Measurements from ENCODE around the gene ABHD16A.

Gene ABHD16A

GRCh38 chr6:31690231-31691077 lies 12.7 kb downstream of the ABHD16A start:
- Mint-ChIP-seq H3K9me3 (no peaks in the 10 kb centered on the region), H3K27ac (peak overlapping the region; percentile 60), H3K27me3 (no peaks in the 10 kb centered on the region), H3K4me1 (ENCODE audit: low read depth) (peaks cover 16% of the 10 kb centered on the region), H3K36me3 (ENCODE audit: low read depth) (peaks cover 41% of the 10 kb centered on the region), H3K4me3 (no peak overlapping the region)

GRCh38 chr6:31689249-31690110 lies 13.6 kb downstream of the ABHD16A start:
- Mint-ChIP-seq H3K9me3 (no peaks in the 10 kb centered on the region), H3K4me1 (ENCODE audit: low read depth) (peaks cover 16% of the 10 kb centered on the region), H3K27ac (peak overlapping the region; percentile 49), H3K4me3 (no peak overlapping the region), H3K36me3 (ENCODE audit: low read depth) (peaks cover 33% of the 10 kb centered on the region), H3K27me3 (no peaks in the 10 kb centered on the region)

- no peak overlapping the region for H3K27ac Mint-ChIP-seq
- H3K4me1 Mint-ChIP-seq (ENCODE audit: low read depth), result peaks cover 16% of the 10 kb centered on the region
- no peaks in the 10 kb centered on the region for H3K9me3 Mint-ChIP-seq
- no peak overlapping the region for H3K4me3 Mint-ChIP-seq
- H3K36me3 Mint-ChIP-seq (ENCODE audit: low read depth), result peaks cover 30% of the 10 kb centered on the region
- no peaks in the 10 kb centered on the region for H3K27me3 Mint-ChIP-seq
Observed at GRCh38 chr6:31687860-31688693, 15.0 kb downstream of the ABHD16A start.

GRCh38 chr6:31687321-31687720 lies 15.8 kb downstream of the ABHD16A start:
- peaks cover 16% of the 10 kb centered on the region for H3K4me1 Mint-ChIP-seq (ENCODE audit: low read depth)
- no peaks in the 10 kb centered on the region for H3K27me3 Mint-ChIP-seq
- H3K4me3 Mint-ChIP-seq, result no peak overlapping the region
- no peaks in the 10 kb centered on the region for H3K9me3 Mint-ChIP-seq
- peaks cover 25% of the 10 kb centered on the region for H3K36me3 Mint-ChIP-seq (ENCODE audit: low read depth)
- no peak overlapping the region for H3K27ac Mint-ChIP-seq

GRCh38 chr6:31686483-31686882 lies 16.6 kb downstream of the ABHD16A start:
- Mint-ChIP-seq H3K9me3 (no peaks in the 10 kb centered on the region), H3K4me1 (ENCODE audit: low read depth) (peaks cover 19% of the 10 kb centered on the region), H3K4me3 (no peak overlapping the region), H3K27me3 (no peaks in the 10 kb centered on the region), H3K27ac (no peak overlapping the region), H3K36me3 (ENCODE audit: low read depth) (peaks cover 25% of the 10 kb centered on the region)

GRCh38 chr6:31683591-31683990 lies 19.5 kb downstream of the ABHD16A start:
- no peaks in the 10 kb centered on the region for H3K9me3 Mint-ChIP-seq
- H3K4me3 Mint-ChIP-seq, result no peak overlapping the region
- H3K27me3 Mint-ChIP-seq, result no peaks in the 10 kb centered on the region
- H3K4me1 Mint-ChIP-seq (ENCODE audit: low read depth), result peaks cover 18% of the 10 kb centered on the region
- H3K27ac Mint-ChIP-seq, result no peak overlapping the region
- peaks cover 8% of the 10 kb centered on the region for H3K36me3 Mint-ChIP-seq (ENCODE audit: low read depth)

- Mint-ChIP-seq H3K9me3 (no peaks in the 10 kb centered on the region), H3K4me1 (ENCODE audit: low read depth) (peaks cover 18% of the 10 kb centered on the region), H3K4me3 (peak overlapping the region; percentile 75), H3K27ac (peak overlapping the region; percentile 70), H3K36me3 (ENCODE audit: low read depth) (no peaks in the 10 kb centered on the region), H3K27me3 (no peaks in the 10 kb centered on the region)
Observed at GRCh38 chr6:31681135-31681671, 21.9 kb downstream of the ABHD16A start.

- no peaks in the 10 kb centered on the region for H3K36me3 Mint-ChIP-seq (ENCODE audit: low read depth)
- no peaks in the 10 kb centered on the region for H3K27me3 Mint-ChIP-seq
- no peaks in the 10 kb centered on the region for H3K9me3 Mint-ChIP-seq
- peak within 1 kb of the TSS; percentile 70 for H3K27ac Mint-ChIP-seq
- peak within 1 kb of the TSS; percentile 75 for H3K4me3 Mint-ChIP-seq
- H3K4me1 Mint-ChIP-seq (ENCODE audit: low read depth), result peaks cover 18% of the 10 kb centered on the region
Observed at GRCh38 chr6:31680226-31681134, 22.6 kb downstream of the ABHD16A start, which contains the start of gene LY6G5C. TSS of gene LY6G5C (minus strand) at chr6:31681067. CDS start at chr6:31680373, 694 bp downstream.

GRCh38 chr6:31677955-31678354 lies 25.2 kb downstream of the ABHD16A start:
- no peaks in the 10 kb centered on the region for H3K27me3 Mint-ChIP-seq
- no peaks in the 10 kb centered on the region for H3K9me3 Mint-ChIP-seq
- H3K27ac Mint-ChIP-seq, result no peak overlapping the region
- H3K4me1 Mint-ChIP-seq (ENCODE audit: low read depth), result peaks cover 18% of the 10 kb centered on the region
- peaks cover 5% of the 10 kb centered on the region for H3K36me3 Mint-ChIP-seq (ENCODE audit: low read depth)
- H3K4me3 Mint-ChIP-seq, result no peak overlapping the region

GRCh38 chr6:31676904-31677303 lies 26.2 kb downstream of the ABHD16A start:
- Mint-ChIP-seq H3K4me1 (ENCODE audit: low read depth) (peaks cover 18% of the 10 kb centered on the region), H3K27ac (no peak overlapping the region), H3K4me3 (no peak overlapping the region), H3K9me3 (no peaks in the 10 kb centered on the region), H3K36me3 (ENCODE audit: low read depth) (peaks cover 14% of the 10 kb centered on the region), H3K27me3 (no peaks in the 10 kb centered on the region)

GRCh38 chr6:31676322-31676903 lies 26.7 kb downstream of the ABHD16A start:
- no peak overlapping the region for H3K27ac Mint-ChIP-seq

GRCh38 chr6:31669676-31670075 lies 33.4 kb downstream of the ABHD16A start, which contains the start of gene LY6G5B:
TSS of gene LY6G5B (plus strand) at chr6:31669976. CDS start at chr6:31670951, 975 bp downstream.
- no peak within 1 kb of the TSS for H3K27ac Mint-ChIP-seq
- no peak within 1 kb of the TSS for H3K4me3 Mint-ChIP-seq
- no peaks in the 10 kb centered on the region for H3K9me3 Mint-ChIP-seq
- H3K27me3 Mint-ChIP-seq, result no peaks in the 10 kb centered on the region
- peaks cover 36% of the 10 kb centered on the region for H3K4me1 Mint-ChIP-seq (ENCODE audit: low read depth)
- H3K36me3 Mint-ChIP-seq (ENCODE audit: low read depth), result peaks cover 72% of the 10 kb centered on the region

More at GRCh38 chr6:31676322-31676903, 26.7 kb downstream of the ABHD16A start:
- H3K4me3 Mint-ChIP-seq, result no peak overlapping the region
- H3K9me3 Mint-ChIP-seq, result no peaks in the 10 kb centered on the region
- H3K4me1 Mint-ChIP-seq (ENCODE audit: low read depth), result peaks cover 14% of the 10 kb centered on the region
- peaks cover 19% of the 10 kb centered on the region for H3K36me3 Mint-ChIP-seq (ENCODE audit: low read depth)
- H3K27me3 Mint-ChIP-seq, result no peaks in the 10 kb centered on the region

- Mint-ChIP-seq H3K4me3 (peak overlapping the region; percentile 98), H3K27me3 (no peaks in the 10 kb centered on the region), H3K36me3 (ENCODE audit: low read depth) (peaks cover 81% of the 10 kb centered on the region), H3K27ac (peak overlapping the region; percentile 97), H3K4me1 (ENCODE audit: low read depth) (peaks cover 65% of the 10 kb centered on the region), H3K9me3 (no peaks in the 10 kb centered on the region)
Observed at GRCh38 chr6:31666337-31666965, 36.7 kb downstream of the ABHD16A start.

Measured in stimulated activated naive CD8-positive, alpha-beta T cell treated with anti-CD3 and anti-CD28 coated beads, Interleukin-15, Interleukin-2, amounts not matched to agents 100 ng/mL and 50 ng/mL, for 24 hours (primary cell).